Breast epithelium (tissue), 4 donors: ENCODE data around the gene NOP53. TPM values are rescaled to one million over a fixed set of nuclear protein-coding genes. Genes with fewer than 3 reads are reported as not detected.
"Not testable (repeated sequence)": the region's sequence is repeated elsewhere in the genome, so short reads cannot be mapped to it uniquely, and the experiment has no call there.

Experiments
- DNase-seq, 2 donors: peaks; one replicate each; pipeline ENCODE4 v3.0.0-alpha.2; 2019; ENCODE audit warnings: low spot score in 2 of 2
- H3K27ac ChIP-seq, 2 donors: fragments of 200-600 bp; sonication (generic) in 1 of 2; one replicate each; pipeline ENCODE4 v1.5.1; 2016 to 2019; ENCODE audit warnings: mild to moderate bottlenecking in 1 of 2
- H3K27me3 ChIP-seq, 2 donors: fragments of 200-600 bp; sonication (generic) in 1 of 2; one replicate each; pipeline versions ENCODE4 v1.5.1 to v1.6.0; 2017 to 2019; ENCODE audit warnings: control low read depth in 1 of 2, mild to moderate bottlenecking in 1 of 2
- H3K36me3 ChIP-seq: fragments of 200-600 bp; one replicate; pipeline ENCODE4 v1.5.1; 2019
- H3K4me1 ChIP-seq, 2 donors: fragments of 200-600 bp; sonication (generic); one replicate each; pipeline ENCODE4 v1.5.1; 2016 to 2019; ENCODE audit warnings: control low read depth in 1 of 2
- H3K4me3 ChIP-seq, 3 donors: fragments of 200-600 bp; sonication (generic); 1 replicate in 2 of 3; 2 replicates in 1 of 3; pipeline ENCODE4 v1.5.1; 2016 to 2019; ENCODE audit warnings: mild to moderate bottlenecking in 3 of 3, moderate library complexity in 2 of 3
- H3K9me3 ChIP-seq, 2 donors: fragments of 200-600 bp; sonication (generic) in 1 of 2; one replicate each; pipeline ENCODE4 v1.5.1; 2016 to 2019; ENCODE audit warnings: control low read depth in 1 of 2
- POLR2A ChIP-seq: fragments of 450-650 bp; IDR thresholded peaks from one replicate; pipeline ENCODE4 v1.6.1; 2016; ENCODE audit warnings: antibody characterized with exemption, mild to moderate bottlenecking, moderate library complexity
- POLR2AphosphoS5 ChIP-seq, 3 donors: sonication (generic); formaldehyde crosslinking; IDR thresholded peaks; one replicate each; pipeline ENCODE4 v1.6.1; 2017; ENCODE audit warnings: antibody characterized with exemption in 3 of 3
- intact Hi-C: fragments of 100-400 bp; cut with DNase I; formaldehyde crosslinking; loops from one replicate; pipeline ENCODE4 v1.15.1; 2023; ENCODE audit warnings: low total_unique reads
- total RNA-seq, 3 donors: library from RNA; depleted of rRNA; stranded (reverse); fragments of >200 nt; gene quantifications; one replicate each; pipeline ENCODE4 v1.1.0, GENCODE V29; 2016
- TF ChIP-seq, protein P1 (sequence below), 3 donors: fragments of 450-650 bp; IDR thresholded peaks; one replicate each; pipeline ENCODE4 v1.5.1; 2016 to 2017; ENCODE audit warnings: antibody characterized with exemption in 3 of 3, mild to moderate bottlenecking in 3 of 3, moderate library complexity in 3 of 3

NOP53 gene
- total RNA-seq, 3 donors from 2014 or later = 391 to 498 (median 457) TPM

GRCh38 chr19:47781590-47782262 is 36.4 kb downstream of the NOP53 start:
- Histone ChIP-seq H3K4me1 (peaks cover 0 to 5% of the 10 kb centered on the region in 2 donors), H3K9me3 (no peaks in the 10 kb centered on the region), H3K4me3 (peak overlapping the region in 1 of 3 donors; percentile 83), H3K27me3 (no peaks in the 10 kb centered on the region), H3K27ac (peak overlapping the region; percentile 42 to 99), H3K36me3 (no peaks in the 10 kb centered on the region)
- intact Hi-C loops = no loop called here
- no peak for TF ChIP-seq POLR2A
- DNase-seq = peak in 1 of 2 donors; percentile 45

DNA sequence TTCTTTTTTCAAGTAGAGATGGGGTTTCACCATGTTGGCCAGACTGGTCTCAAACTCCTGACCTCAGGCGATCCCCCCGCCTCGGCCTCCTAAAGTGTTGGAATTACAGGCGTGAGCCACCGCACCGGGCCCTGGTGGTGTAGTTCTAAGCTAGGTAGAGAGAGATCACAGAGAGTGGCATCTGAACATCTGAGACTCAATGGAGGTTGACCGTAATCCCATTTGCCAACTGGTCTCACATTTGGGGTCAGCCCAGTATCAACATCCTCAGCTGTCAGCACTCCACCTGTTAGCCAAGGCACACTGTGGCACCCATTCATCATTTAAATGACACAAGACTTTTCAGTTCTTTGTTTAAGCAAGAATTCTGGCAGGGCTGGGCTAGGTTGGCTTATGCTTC is 41.2 kb downstream of the NOP53 start:
- H3K4me3 ChIP-seq = no peak overlapping the region
- TF ChIP-seq, protein P1, sequence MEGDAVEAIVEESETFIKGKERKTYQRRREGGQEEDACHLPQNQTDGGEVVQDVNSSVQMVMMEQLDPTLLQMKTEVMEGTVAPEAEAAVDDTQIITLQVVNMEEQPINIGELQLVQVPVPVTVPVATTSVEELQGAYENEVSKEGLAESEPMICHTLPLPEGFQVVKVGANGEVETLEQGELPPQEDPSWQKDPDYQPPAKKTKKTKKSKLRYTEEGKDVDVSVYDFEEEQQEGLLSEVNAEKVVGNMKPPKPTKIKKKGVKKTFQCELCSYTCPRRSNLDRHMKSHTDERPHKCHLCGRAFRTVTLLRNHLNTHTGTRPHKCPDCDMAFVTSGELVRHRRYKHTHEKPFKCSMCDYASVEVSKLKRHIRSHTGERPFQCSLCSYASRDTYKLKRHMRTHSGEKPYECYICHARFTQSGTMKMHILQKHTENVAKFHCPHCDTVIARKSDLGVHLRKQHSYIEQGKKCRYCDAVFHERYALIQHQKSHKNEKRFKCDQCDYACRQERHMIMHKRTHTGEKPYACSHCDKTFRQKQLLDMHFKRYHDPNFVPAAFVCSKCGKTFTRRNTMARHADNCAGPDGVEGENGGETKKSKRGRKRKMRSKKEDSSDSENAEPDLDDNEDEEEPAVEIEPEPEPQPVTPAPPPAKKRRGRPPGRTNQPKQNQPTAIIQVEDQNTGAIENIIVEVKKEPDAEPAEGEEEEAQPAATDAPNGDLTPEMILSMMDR (IDR thresholded peaks at IDR 0.05) = no peak
- no peak for TF ChIP-seq POLR2A
- no peak for TF ChIP-seq POLR2AphosphoS5 (IDR thresholded peaks at IDR 0.05)
- H3K36me3 ChIP-seq = no peaks in the 10 kb centered on the region
- H3K27ac ChIP-seq = no peak overlapping the region
- intact Hi-C loops = no loop called here
- H3K27me3 ChIP-seq = no peaks in the 10 kb centered on the region
- DNase-seq = no peak
- H3K4me1 ChIP-seq = no peaks in the 10 kb centered on the region
- H3K9me3 ChIP-seq = no peaks in the 10 kb centered on the region

- H3K27ac ChIP-seq, DNase-seq, H3K9me3 ChIP-seq, intact Hi-C loops, H3K4me1 ChIP-seq, H3K36me3 ChIP-seq, H3K27me3 ChIP-seq, H3K4me3 ChIP-seq: not testable (repeated sequence)
Measured at GRCh38 chr19:47787307-47787706, 42.0 kb downstream of the NOP53 start.

DNA sequence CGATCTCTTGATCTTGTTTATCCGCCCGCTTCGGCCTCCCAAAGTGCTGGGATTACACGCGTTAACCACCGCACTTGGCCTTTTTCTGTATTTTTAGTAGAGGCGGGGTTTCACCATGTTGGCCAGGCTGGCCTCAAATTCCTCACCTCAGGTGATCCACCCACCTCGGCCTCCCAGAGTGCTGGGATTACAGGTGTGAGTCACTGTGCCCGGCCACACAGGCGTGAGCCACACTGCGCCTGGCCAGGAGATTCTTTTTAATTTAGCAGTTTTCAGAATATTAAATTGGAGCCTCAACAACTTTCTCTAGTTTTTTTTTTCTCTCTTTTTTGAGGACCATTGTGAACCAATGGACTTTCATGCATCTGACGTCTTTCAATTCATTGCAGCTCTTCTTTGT is 44.5 kb downstream of the NOP53 start:
- intact Hi-C loops = not testable (repeated sequence)

DNA sequence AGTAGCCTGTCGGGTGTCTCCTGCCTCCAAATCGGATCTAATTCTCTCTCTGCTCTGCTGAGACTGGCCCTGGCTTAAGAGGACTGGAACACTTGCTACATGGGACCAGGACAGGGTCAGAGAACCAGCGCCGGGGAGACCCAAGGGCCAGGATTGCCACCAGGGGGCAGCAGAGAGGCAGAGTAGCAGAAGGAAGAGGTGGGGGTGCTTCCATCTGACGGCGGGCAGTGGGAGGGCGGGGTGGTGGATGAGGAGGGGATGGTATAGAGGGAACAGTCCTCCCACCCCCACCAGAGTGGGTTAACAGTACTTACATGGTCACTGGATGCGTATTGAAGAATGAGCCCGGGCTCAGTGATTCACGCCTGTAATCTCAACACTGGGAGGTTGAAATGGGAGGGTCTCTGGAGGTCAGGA is 45.1 kb downstream of the NOP53 start:
- H3K27me3 ChIP-seq = no peaks in the 10 kb centered on the region
- no peaks in the 10 kb centered on the region for H3K36me3 ChIP-seq
- H3K4me3 ChIP-seq = no peak overlapping the region
- intact Hi-C loops = no loop called here
- no peak overlapping the region for H3K27ac ChIP-seq
- H3K9me3 ChIP-seq = no peaks in the 10 kb centered on the region
- peak; percentile 47 to 78 for DNase-seq
- H3K4me1 ChIP-seq = no peaks in the 10 kb centered on the region
- no peak for TF ChIP-seq POLR2AphosphoS5 (IDR thresholded peaks at IDR 0.05)
- no peak for TF ChIP-seq POLR2A
- TF ChIP-seq, protein P1 (IDR thresholded peaks at IDR 0.05) = peak in 2 of 3 donors; percentile 68 to 71

More for the DNA sequence above, 44.5 kb downstream of the NOP53 start:
- DNase-seq, H3K36me3 ChIP-seq, H3K27ac ChIP-seq, H3K4me3 ChIP-seq, H3K4me1 ChIP-seq, H3K27me3 ChIP-seq, H3K9me3 ChIP-seq: not testable (repeated sequence)

- Histone ChIP-seq H3K27ac (no peak overlapping the region), H3K9me3 (no peaks in the 10 kb centered on the region), H3K4me3 (no peak overlapping the region), H3K4me1 (no peaks in the 10 kb centered on the region), H3K36me3 (no peaks in the 10 kb centered on the region), H3K27me3 (no peaks in the 10 kb centered on the region)
- TF ChIP-seq POLR2AphosphoS5 (IDR thresholded peaks at IDR 0.05) = no peak
- TF ChIP-seq, protein P1 (IDR thresholded peaks at IDR 0.05) = no peak
- no peak for TF ChIP-seq POLR2A
- DNase-seq = no peak
- intact Hi-C loops = no loop called here
Measured at GRCh38 chr19:47792616-47793015, 47.3 kb downstream of the NOP53 start.
